GM21723 (cell line): ENCODE data around the gene SZRD1.

Experiments used
- ATAC-seq: cut with Tn5 transposase; IDR thresholded peaks from one replicate; pipeline ENCODE4 v1.9.1; 2021; ENCODE audit warnings: mild to moderate bottlenecking, moderate library complexity; ENCODE audit not compliant: unreplicated experiment

The SZRD1 gene

DNA sequence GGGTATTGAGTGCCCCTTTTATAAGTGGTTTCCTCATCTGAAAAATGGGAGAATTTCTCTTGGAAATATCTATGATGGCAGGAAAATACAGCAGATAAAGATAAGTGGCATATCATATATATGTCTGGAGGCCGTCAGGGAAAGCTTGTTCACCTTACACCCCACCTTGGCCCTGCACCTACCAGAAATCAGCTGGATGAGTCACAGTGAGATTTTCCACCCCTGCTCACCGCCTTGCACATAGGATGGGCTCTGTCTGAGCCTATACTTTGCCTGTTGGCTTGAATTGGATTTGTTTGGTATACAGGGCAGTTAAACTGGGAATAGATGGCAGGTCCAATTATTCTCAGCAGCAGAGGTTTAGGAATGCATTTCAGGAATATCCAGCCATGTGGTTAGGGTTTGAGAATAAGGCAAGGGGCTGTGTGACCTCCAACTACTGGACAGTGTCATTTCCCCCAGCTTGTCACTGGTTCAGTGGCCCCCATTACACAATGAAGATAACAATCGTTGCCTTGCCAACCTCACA, 70.0 kb downstream of the SZRD1 start, which contains the start of gene SPATA21:
Gene SPATA21 (minus strand): TSS at position 479 of the 529 bp plus-strand sequence. CDS start 6,053 bp downstream, outside the sequence.
- ATAC-seq = no peak

DNA sequence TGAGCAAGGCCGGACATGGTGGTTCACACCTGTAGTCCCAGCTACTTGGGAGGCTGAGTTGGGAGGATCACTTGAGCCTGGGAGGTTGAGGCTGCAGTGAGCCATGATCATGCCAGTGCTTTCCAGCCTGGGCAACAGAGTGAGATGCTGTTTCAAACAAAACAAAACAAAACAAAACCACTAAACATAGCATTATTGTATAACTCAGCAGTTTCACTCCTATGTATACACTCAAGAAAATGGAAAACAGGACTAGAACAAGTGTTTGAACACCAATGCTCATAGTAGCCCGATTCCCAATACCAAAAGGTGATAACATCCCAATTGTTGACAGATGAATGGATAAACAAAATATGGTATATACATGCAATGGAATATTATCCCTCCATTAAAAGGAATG, 71.5 kb downstream of the SZRD1 start:
- ATAC-seq = no peak

DNA sequence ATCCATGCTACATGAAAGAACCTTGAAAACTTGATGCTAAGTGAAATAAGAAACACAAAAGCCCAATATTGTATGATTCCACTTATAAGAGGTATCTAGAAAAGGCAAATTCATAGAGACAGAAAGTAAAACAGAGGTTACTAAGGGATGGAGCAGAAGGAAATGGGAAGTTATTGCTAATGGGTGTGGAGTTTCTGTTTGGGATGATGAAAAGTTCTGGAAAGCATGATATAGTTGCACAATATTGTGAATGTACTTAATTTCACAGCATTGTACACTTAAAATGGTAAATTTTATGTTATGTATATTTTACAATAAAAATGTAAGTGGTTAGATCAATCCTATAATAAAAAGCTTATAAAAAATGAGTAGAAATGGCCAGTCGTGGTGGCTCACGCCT, 71.9 kb downstream of the SZRD1 start:
- ATAC-seq = no peak

DNA sequence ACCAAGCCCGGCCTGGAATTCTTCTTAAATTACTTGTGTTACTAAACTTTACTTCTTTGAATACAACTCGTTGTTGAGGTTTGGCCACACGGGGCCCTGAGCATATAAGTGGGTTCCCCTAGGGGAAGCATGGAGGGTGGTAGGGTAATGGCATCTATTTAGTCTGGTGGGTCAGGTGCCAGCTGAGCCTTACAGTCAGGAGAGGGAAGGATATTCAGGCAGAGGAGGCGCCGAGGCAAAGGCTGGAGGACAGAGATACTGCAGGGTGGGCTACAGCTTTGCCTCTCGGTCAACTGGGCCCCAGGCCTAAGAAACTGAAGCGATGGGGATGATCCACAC, 73.1 kb downstream of the SZRD1 start:
- ATAC-seq = peak; percentile 28

DNA sequence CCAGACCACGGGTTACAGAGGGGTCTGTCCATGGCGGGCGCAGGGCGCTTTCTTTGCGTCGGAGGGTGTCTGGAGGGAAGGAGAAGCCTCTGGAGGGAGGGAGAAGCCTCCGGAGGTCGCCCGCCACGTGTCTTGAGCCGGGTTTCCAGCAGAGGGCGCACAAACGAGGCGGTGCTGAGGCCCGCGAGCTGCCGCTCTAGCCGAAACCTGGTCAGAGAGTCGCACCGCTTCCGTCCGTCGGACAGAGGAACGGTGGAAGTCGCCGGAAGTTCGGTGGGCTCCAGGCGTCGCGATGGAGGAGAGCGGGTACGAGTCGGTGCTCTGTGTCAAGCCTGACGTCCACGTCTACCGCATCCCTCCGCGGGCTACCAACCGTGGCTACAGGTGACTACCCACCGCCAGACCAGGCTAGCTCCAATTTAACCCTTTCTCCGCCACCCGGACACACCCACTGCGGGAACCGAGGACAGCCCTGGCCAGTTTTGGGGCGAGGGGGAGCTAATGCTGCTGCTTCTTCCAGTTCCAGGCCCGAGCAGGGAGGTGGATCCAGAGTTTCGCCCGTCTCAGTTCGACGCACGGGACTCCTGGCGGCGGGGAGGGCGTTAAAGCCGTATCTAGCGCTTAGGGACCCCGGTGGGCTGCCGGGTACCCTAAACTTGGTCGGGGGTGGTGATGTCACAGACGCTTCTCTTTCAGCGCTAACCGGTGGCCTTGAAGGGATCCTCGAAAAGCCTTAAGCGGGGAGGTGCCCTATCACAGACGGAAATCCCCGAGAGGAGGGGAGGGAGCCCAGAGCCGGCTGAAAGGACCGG, 73.6 kb downstream of the SZRD1 start, which contains the start of gene NECAP2:
Gene NECAP2 (plus strand): TSS at position 255 of the 812 bp plus-strand sequence. CDS start 38 bp downstream, at position 293.
- ATAC-seq = peak; percentile 77

DNA sequence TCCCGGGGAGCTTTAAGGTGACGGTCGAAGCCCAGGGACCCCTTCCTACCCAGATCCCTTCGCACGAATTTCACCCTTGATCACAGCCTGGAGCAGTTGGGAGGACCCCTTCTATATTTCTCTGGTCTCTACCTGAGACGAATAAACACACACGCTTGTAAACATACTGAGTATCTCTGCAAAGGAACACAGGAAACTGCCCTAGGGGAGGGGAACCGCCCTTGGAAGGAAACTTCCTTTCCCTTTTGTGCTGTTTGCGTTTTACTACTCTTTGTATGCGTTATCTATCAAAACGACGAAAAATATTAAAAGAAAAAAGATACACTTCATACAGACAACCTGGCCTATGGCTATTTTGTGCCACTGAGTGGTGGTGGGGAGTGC, 74.2 kb downstream of the SZRD1 start:
- ATAC-seq = no peak

DNA sequence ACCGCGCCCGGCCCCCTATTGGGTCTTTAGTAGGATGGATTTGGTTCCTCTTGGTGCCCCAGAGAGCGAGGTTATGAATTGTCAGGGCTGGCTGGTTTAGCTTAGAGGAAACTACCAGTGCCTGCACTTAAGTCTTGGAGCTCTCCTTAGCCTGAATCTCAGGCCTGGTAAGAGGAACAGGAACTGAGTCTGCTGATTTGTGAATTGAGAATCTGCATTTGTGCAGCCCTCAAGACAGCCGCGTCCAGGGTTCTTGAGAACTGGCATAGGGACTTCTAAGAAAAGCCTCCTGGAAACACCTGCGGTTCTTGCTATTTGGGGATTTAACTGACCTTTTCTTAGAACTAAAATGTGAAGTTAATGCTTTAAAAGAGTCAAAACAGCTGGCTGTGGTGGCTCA, 75.2 kb downstream of the SZRD1 start:
- no peak for ATAC-seq

DNA sequence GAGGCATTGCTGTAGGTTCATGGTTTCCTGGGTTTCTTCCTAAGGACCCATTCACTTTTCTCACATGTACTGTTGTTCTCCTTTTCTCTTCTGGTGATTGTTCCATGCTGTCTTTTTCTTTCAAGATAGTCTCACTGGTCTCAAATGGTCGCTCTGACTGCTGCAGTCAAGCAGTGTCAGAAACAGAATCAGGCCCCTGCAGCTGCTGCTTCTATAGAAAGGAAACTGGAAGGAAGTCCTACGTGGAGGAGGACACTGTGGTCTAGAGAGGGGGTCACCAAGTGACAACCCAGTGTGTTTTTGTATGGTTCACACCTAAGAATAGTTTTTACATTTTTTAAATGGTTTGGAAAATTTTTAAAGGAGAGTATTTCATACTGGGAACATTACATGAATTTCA, 75.9 kb downstream of the SZRD1 start:
- ATAC-seq = no peak

DNA sequence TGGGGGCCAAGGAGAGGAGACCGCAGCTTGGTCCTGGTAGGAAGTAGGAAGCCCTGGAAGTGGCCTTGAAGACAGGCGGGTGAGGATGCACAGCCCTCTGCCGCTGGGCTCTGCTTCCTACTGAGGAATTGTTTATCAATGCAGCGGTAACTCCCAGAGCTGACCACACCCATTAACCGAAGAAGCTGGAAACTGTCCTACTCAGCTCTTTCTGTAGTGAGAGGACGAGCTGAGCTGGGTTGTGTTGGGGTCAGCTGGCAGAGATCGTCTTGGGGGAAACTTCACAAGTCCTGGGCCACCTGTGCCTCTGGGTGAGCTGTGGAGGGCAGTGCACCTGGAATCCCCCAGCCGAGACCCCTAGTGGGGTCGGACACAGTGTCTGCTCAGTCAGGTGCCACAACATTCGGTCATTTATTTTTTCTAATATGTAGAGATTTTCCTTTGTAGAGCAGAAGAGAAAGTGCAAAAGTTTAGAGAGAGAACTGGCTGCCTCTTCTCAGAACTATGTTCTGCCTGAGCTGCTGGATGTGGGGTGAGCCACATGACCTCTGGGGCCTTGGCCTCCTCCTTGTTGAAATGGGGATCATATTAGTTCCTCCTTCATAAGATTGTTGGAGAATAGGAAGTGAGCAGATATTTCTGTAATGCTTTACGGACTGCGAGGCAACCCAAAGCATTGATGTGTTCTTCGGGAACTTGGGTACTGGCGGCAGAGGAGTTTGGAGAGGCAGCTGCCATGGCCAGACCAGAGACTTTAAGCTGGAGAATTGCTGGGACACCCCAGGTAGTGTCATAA, 77.1 kb downstream of the SZRD1 start:
- no peak for ATAC-seq

DNA sequence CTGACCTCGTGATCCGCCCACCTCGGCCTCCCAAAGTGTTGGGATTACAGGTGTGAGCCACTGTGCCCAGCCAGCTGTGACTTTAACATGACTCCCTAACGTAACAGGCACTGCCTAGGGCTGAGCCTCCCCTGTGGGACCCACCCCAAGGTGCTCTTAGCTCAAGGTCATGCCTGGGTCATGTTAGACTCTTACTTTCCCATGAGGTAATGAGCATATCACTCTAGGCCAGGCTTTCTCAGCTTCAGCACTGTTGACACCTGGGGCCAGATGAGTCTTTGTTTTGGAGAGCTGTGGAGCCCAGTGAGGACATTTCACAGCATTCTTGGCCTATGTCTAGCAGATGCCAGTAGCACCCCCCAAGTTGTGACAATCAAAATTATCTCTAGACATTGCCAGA, 78.0 kb downstream of the SZRD1 start:
- no peak for ATAC-seq

DNA sequence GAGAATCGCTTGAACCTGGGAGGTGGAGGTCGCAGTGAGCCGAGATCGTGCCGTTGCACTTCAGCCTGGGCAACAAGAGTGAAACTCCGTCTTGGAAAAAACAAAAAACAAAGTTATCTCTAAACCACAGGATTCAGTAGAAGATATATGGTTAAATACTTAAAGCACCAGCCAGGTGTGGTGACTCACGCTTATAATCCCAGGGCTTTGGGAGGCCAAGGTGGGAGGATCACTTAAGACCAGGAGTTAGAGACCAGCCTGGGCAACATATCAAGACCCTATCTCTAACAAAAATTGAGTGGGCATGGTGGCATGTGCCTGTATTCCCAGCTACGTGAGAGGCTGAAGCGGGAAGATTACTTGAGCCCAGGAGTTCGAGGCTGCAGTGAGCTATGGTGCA, 79.1 kb downstream of the SZRD1 start:
- no peak for ATAC-seq

DNA sequence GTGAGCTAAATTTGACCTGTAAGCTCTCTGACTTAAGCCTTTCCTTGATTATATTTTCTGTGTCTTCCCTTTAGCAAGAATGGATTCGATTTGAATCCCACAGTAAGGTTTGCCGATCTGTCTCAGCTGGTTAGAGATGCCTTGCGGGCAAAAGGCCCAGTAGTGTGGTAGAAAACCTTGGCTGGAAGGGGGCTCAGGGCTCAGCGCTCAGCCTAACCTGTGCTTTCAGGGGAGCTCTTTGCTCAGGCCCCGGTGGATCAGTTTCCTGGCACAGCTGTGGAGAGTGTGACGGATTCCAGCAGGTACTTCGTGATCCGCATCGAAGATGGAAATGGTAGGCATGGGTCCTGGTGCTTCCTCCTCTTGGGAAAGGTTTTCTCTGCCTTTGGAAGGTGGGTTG, 80.6 kb downstream of the SZRD1 start:
- no peak for ATAC-seq
